ENCODE data around the gene HLA-DQA1.

The HLA-DQA1 gene

GRCh38 chr6:32685603-32686002 is 48.4 kb downstream of the HLA-DQA1 start:
- peaks cover 3% of the 10 kb centered on the region for H3K27me3 ChIP-seq (ENCODE audit: insufficient read depth, poor library complexity, severe bottlenecking)
- H3K4me3 ChIP-seq (ENCODE audit: severe bottlenecking): no peak overlapping the region
- TF ChIP-seq CTCF (IDR thresholded peaks at IDR 0.05; ENCODE audit: poor library complexity, severe bottlenecking): no peak
- DNase-seq (ENCODE audit: low spot score): no peak
- no peaks in the 10 kb centered on the region for H3K4me1 ChIP-seq (ENCODE audit: insufficient read depth, poor library complexity, severe bottlenecking)
- no peak for ATAC-seq (ENCODE audit: low read depth)
- no peaks in the 10 kb centered on the region for H3K9me3 ChIP-seq (ENCODE audit: severe bottlenecking)
- no peaks in the 10 kb centered on the region for H3K36me3 ChIP-seq (ENCODE audit: low read depth)
- H3K27ac ChIP-seq (ENCODE audit: poor library complexity, severe bottlenecking): no peak overlapping the region

DNA sequence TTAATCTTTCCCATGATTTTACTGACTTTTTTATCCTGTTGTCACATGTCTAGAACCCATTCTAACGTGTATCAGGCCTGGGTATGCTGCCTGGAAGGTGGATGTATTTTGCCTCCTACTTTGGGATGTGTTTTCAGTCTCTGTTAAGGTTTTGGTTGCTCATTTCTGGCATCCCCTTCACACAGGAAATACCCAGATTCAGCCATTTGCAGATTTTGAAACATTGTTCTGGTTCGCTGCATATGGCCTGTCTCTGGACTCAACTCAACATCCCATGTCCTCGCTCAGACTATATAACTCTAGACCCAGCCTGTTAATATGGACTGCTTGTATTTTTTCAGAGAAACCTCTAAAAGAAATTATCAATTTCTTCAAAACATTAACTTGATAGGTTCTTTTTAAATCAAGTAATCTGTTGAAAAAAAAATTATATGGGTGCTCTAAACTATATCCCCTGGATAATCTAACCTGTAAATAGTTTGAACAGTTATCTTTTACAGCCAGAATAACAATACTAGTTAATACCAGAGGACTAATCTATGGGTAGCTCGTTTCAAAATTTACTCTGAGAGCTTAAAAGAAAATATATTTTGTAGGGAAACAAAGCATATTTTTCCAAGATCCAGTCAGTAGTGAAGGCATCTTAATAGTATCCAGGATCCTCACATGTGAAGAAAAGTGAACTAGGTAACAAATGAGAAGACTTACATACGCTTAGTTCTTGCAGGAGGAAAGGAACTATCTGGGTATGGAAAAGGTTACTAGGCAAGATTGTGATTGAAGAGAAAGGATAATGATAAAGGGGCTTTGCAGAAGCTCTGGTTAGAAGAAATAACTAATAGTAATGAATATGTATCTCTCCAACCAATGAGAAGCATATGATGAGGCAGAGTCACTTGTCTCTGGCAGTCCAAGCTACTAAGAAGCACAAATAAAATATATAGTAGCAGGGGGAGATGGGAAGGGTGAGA is 52.6 kb downstream of the HLA-DQA1 start:
- Histone ChIP-seq H3K36me3 (ENCODE audit: low read depth) (no peaks in the 10 kb centered on the region), H3K9me3 (ENCODE audit: severe bottlenecking) (no peaks in the 10 kb centered on the region), H3K27me3 (ENCODE audit: insufficient read depth, poor library complexity, severe bottlenecking) (no peaks in the 10 kb centered on the region), H3K27ac (ENCODE audit: poor library complexity, severe bottlenecking) (no peak overlapping the region), H3K4me3 (ENCODE audit: severe bottlenecking) (no peak overlapping the region), H3K4me1 (ENCODE audit: insufficient read depth, poor library complexity, severe bottlenecking) (no peaks in the 10 kb centered on the region)
- DNase-seq (ENCODE audit: low spot score) (no peak), ATAC-seq (ENCODE audit: low read depth) (no peak)
- no peak for TF ChIP-seq CTCF (IDR thresholded peaks at IDR 0.05; ENCODE audit: poor library complexity, severe bottlenecking)

DNA sequence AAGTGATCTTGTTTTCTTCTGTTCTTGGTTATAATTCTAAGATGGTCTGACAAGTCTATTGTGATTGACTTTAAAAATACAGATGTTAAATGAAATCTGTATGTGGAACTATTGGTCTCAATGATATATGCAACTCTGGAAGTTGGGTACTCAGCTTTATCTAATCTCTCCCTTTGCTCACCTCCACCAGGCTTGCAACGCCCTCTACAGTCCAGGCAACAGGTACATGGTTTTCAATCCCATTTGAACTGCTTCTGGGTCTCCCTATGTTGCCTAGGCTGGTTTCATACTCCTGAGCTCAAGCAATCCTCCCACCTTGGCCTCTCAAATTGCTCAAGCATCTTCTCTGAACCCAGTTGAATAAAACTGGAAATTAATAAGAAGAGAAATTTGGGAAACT is 54.8 kb downstream of the HLA-DQA1 start:
- DNase-seq (ENCODE audit: low spot score) (no peak), ATAC-seq (ENCODE audit: low read depth) (no peak)
- peaks cover under 1% of the 10 kb centered on the region for H3K27me3 ChIP-seq (ENCODE audit: insufficient read depth, poor library complexity, severe bottlenecking)
- TF ChIP-seq CTCF (IDR thresholded peaks at IDR 0.05; ENCODE audit: poor library complexity, severe bottlenecking): peak; percentile 10
- no peaks in the 10 kb centered on the region for H3K4me1 ChIP-seq (ENCODE audit: insufficient read depth, poor library complexity, severe bottlenecking)
- H3K4me3 ChIP-seq (ENCODE audit: severe bottlenecking): no peak overlapping the region
- H3K27ac ChIP-seq (ENCODE audit: poor library complexity, severe bottlenecking): no peak overlapping the region
- H3K9me3 ChIP-seq (ENCODE audit: severe bottlenecking): no peaks in the 10 kb centered on the region
- no peaks in the 10 kb centered on the region for H3K36me3 ChIP-seq (ENCODE audit: low read depth)
